PFSK-1 (cell line): ENCODE measurements around the gene NLGN4X.

Experiments
- POLR2AphosphoS5 ChIP-seq: IDR thresholded peaks from 2 replicates; pipeline ENCODE4 v1.6.1; 2012; ENCODE audit warnings: low read depth, mild to moderate bottlenecking, control low read depth, low read length, moderate library complexity
- SIN3A ChIP-seq: IDR thresholded peaks from 2 replicates; pipeline ENCODE4 v1.6.1; 2012; ENCODE audit warnings: mild to moderate bottlenecking, low read length, moderate library complexity, borderline replicate concordance; ENCODE audit not compliant: insufficient read depth
- TAF1 ChIP-seq: IDR thresholded peaks from 2 replicates; pipeline ENCODE4 v1.6.1; 2012; ENCODE audit warnings: low read length, control low read depth, borderline replicate concordance; ENCODE audit not compliant: insufficient read depth

- TF ChIP-seq TAF1, result no peak
- no peak for TF ChIP-seq POLR2AphosphoS5
- TF ChIP-seq SIN3A, result no peak
Observed at GRCh38 chrX:6225911-6226595, 2.6 kb downstream of the NLGN4X start.
